ENCODE measurements around the gene LENG9. TPM values are rescaled to one million over a fixed set of nuclear protein-coding genes. Genes with fewer than 3 reads are reported as not detected.

The LENG9 gene
- total RNA-seq, 1 donor from 2014 or later: 3.9 TPM

DNA sequence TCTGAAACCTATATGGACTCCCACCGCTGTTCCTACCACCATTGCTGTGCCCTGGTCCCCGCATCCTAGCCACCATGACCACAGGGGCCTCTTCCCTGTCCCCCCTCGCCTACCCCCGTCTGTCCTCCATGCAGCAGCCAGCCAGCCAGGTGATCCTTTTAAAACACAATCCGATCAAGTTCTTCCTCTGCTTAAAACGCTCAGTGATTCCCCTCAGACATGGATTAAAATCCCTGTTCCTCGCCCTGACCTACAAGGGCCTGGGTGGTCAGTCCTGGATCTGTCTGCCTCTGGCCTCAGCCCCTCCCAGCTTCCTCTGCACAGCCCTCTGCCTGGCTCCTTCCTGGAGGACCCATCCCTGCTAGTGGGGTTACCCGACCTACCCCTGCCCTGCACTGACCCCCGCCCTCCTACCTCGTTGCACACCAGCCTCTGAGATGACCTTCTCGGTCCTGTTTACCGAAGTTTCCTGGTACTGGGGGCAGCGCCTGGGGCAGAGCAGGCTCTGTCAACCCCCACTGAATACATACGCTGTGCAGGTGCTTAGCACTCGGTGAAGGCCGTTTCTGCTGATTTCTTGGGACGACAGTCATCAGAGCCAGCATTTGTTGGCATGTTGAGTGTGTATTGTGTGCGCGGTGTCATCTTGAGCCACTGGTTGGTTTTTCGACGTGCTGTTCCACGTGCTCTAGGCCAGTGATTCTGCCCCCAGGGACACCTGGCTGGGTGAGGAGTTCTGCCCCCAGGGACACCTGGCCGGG, 29.3 kb downstream of the LENG9 start:
- TF ChIP-seq, protein P1, sequence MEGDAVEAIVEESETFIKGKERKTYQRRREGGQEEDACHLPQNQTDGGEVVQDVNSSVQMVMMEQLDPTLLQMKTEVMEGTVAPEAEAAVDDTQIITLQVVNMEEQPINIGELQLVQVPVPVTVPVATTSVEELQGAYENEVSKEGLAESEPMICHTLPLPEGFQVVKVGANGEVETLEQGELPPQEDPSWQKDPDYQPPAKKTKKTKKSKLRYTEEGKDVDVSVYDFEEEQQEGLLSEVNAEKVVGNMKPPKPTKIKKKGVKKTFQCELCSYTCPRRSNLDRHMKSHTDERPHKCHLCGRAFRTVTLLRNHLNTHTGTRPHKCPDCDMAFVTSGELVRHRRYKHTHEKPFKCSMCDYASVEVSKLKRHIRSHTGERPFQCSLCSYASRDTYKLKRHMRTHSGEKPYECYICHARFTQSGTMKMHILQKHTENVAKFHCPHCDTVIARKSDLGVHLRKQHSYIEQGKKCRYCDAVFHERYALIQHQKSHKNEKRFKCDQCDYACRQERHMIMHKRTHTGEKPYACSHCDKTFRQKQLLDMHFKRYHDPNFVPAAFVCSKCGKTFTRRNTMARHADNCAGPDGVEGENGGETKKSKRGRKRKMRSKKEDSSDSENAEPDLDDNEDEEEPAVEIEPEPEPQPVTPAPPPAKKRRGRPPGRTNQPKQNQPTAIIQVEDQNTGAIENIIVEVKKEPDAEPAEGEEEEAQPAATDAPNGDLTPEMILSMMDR (conservative IDR thresholded peaks at IDR 0.05): no peak

DNA sequence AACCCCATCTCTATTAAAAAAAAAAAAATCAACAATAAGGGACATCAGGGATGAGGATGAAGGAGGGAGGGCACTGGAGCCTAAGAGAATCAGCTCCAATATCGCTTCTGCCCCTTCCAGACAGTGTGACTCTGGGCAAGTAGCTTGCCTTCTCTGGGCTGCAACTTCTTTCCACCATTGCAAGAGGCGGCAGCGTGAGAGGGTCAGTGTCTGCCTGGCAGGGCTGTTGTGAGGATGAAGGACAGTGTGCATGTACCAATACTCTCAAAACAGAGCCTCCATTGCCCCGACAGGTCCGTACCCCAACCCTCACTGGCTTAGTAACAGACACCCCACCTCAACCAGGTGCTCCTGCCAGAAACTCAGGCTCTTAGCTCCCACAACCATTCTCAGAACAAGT, 29.9 kb downstream of the LENG9 start:
- peaks cover 13% of the 10 kb centered on the region for H3K4me1 Mint-ChIP-seq (ENCODE audit: unreplicated experiment)
- no peak overlapping the region for H3K27ac Mint-ChIP-seq
- H3K9me3 Mint-ChIP-seq: no peaks in the 10 kb centered on the region
- no peak overlapping the region for H3K4me3 Mint-ChIP-seq
- H3K27me3 Mint-ChIP-seq: peaks cover 9% of the 10 kb centered on the region
- peaks cover 4% of the 10 kb centered on the region for H3K36me3 Mint-ChIP-seq
- TF ChIP-seq, protein P1 (conservative IDR thresholded peaks at IDR 0.05): no peak
- no peak for DNase-seq (ENCODE audit: extremely low spot score, unreplicated experiment)

More for the DNA sequence above, 29.3 kb downstream of the LENG9 start:
- Mint-ChIP-seq H3K36me3 (peaks cover 4% of the 10 kb centered on the region), H3K27me3 (peaks cover 7% of the 10 kb centered on the region), H3K27ac (no peak overlapping the region), H3K9me3 (no peaks in the 10 kb centered on the region), H3K4me3 (no peak overlapping the region), H3K4me1 (ENCODE audit: unreplicated experiment) (peaks cover 16% of the 10 kb centered on the region)
- DNase-seq (ENCODE audit: extremely low spot score, unreplicated experiment): no peak

DNA sequence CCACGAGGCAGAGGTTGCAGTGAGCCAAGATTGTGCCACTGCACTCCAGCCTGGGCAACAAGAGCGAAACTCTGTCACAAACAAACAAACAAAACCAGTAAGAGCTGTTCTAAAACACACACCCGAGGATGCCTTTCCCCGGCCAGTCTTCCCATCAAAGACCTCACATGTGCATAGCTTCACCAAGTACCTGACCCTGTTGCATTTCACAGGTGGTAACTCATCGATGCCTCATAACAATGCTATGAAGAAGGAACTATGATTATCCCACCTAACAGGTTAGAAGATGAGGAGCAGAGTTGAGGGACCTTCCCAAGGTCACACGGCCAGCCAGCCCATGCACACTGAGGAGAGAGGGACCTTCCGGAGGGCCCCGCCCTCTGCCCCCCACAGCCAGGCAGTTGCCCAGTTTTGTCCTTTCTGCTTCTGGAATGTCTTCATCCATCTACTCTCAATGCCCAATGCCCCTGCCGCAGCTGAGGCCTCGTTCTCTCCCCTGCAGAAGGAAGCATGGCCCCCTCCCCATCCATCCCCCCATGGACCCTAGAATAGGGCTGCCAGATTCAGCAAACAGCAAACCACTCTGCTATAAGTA, 31.3 kb downstream of the LENG9 start:
- Mint-ChIP-seq H3K4me3 (peak overlapping the region; percentile 57), H3K4me1 (ENCODE audit: unreplicated experiment) (peaks cover 13% of the 10 kb centered on the region), H3K27ac (peak overlapping the region; percentile 84), H3K27me3 (peaks cover 12% of the 10 kb centered on the region), H3K36me3 (peaks cover 4% of the 10 kb centered on the region), H3K9me3 (no peaks in the 10 kb centered on the region)
- no peak for DNase-seq (ENCODE audit: extremely low spot score, unreplicated experiment)
- TF ChIP-seq, protein P1 (conservative IDR thresholded peaks at IDR 0.05): no peak

DNA sequence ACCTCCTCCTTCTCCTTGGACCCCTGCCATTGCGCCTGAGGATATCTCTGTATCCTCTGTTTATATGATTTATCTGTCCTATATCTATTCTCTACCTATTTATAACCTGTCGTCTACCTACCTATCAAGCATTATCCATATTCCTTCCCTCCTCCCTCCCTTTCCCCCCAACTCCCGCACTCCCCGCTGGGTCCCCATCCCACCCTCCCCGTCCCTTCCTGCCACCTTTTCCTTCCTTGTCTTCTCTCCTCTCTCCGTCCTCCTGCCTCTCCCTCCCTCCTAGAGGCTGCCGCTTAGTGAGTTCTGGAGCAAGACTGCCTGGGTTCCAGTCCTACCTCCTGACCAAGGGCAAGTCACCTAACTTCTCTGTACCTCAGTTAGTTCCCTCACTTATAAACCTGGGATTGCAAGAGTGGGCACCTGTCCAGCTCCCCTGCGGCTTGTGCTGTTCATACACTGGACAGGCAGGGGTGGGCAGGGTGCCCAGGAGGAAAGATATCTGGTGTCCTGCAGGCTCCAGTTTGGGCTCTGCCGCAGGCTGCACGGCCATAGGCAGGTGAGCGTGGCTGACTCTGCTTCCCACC, 32.2 kb downstream of the LENG9 start:
- DNase-seq (ENCODE audit: extremely low spot score, unreplicated experiment): no peak
- TF ChIP-seq, protein P1 (conservative IDR thresholded peaks at IDR 0.05): peak; percentile 6
- Mint-ChIP-seq H3K27me3 (peaks cover 16% of the 10 kb centered on the region), H3K27ac (peak overlapping the region; percentile 87), H3K4me3 (peak overlapping the region; percentile 80), H3K36me3 (no peaks in the 10 kb centered on the region), H3K4me1 (ENCODE audit: unreplicated experiment) (peaks cover 13% of the 10 kb centered on the region), H3K9me3 (no peaks in the 10 kb centered on the region)

DNA sequence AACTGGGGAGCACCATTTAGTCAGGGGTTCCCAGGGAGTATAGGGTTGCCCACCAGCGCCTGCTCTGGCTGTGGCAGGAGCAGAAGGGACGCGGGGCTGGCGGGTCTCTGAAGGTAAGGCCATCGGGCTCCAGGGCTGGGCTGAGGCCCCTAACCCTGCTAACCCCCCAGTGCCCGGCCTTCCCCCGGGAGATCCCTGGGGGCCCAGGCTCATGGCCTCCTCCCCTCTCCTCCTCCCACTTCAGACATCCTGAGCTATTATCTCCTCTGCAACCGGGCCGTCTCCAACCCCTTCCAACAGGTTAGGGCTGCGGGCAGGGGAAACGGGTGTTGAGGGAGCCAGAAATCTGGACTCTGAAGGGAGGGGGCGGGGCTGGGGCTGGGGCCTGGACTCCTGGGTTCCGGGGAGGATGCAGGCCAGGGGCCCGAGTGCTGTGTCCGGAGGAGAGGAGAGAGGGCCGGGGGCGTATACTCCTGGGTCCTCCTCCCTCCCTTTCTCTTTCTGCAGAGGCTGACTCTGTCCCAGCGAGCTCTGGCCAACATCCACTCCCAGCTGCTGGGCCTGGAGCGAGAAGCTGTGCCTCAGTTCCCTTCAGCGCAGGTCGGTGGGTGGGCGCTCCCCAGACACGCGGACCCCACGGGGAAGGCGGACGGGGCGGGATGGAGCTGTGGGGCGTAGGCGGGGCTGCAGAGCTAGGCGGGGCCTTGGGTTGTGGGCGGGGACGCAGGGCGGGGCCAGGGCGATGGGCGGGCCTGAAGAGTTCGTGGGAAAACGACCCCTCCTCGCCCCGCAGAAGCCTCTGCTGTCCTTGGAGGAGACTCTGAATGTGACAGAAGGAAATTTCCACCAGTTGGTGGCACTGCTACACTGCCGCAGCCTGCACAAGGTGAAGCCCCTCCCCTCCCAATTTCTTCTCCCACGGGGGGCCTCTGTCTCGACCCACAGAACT, 33.0 kb downstream of the LENG9 start:
- peaks cover 24% of the 10 kb centered on the region for H3K27me3 Mint-ChIP-seq
- H3K9me3 Mint-ChIP-seq: no peaks in the 10 kb centered on the region
- H3K4me3 Mint-ChIP-seq: peak overlapping the region; percentile 80

More for the DNA sequence above, 33.0 kb downstream of the LENG9 start:
- Mint-ChIP-seq H3K27ac (peak overlapping the region; percentile 87), H3K36me3 (no peaks in the 10 kb centered on the region), H3K4me1 (ENCODE audit: unreplicated experiment) (peaks cover 13% of the 10 kb centered on the region)
- TF ChIP-seq, protein P1 (conservative IDR thresholded peaks at IDR 0.05): peak; percentile 59
- no peak for DNase-seq (ENCODE audit: extremely low spot score, unreplicated experiment)
